Neural cell (in vitro differentiated cells): Measurements from ENCODE around the gene ZDHHC7.

ENCODE experiments used
- EP300 ChIP-seq: fragments of 450-650 bp; conservative IDR thresholded peaks from 2 replicates; pipeline ENCODE4 v1.6.1; 2014; ENCODE audit warnings: antibody characterized with exemption, mild to moderate bottlenecking, moderate library complexity; ENCODE audit not compliant: poor library complexity, severe bottlenecking
- EZH2 ChIP-seq: fragments of 200-600, 300-800 bp; shearing (Covaris generic), sonication (generic); IDR thresholded peaks from 2 replicates; pipeline ENCODE4 v1.6.1; 2014; ENCODE audit warnings: antibody characterized with exemption, low read length, borderline replicate concordance, mild to moderate bottlenecking; ENCODE audit not compliant: insufficient read depth, poor library complexity, severe bottlenecking
- POLR2AphosphoS5 ChIP-seq: IDR thresholded peaks from 2 replicates; pipeline ENCODE4 v1.6.1; 2012
- TAF1 ChIP-seq: IDR thresholded peaks from 2 replicates; pipeline ENCODE4 v1.6.1; 2012; ENCODE audit warnings: low read depth
- TF ChIP-seq, protein P1 (sequence below): fragments of 450-650 bp; IDR thresholded peaks from 2 replicates; pipeline ENCODE4 v1.5.1; 2014; ENCODE audit warnings: antibody characterized with exemption, mild to moderate bottlenecking, moderate library complexity; ENCODE audit not compliant: poor library complexity, severe bottlenecking
- TF ChIP-seq, protein P2 (sequence below): IDR thresholded peaks from 2 replicates; pipeline ENCODE4 v1.6.1; 2012; ENCODE audit warnings: borderline replicate concordance

DNA sequence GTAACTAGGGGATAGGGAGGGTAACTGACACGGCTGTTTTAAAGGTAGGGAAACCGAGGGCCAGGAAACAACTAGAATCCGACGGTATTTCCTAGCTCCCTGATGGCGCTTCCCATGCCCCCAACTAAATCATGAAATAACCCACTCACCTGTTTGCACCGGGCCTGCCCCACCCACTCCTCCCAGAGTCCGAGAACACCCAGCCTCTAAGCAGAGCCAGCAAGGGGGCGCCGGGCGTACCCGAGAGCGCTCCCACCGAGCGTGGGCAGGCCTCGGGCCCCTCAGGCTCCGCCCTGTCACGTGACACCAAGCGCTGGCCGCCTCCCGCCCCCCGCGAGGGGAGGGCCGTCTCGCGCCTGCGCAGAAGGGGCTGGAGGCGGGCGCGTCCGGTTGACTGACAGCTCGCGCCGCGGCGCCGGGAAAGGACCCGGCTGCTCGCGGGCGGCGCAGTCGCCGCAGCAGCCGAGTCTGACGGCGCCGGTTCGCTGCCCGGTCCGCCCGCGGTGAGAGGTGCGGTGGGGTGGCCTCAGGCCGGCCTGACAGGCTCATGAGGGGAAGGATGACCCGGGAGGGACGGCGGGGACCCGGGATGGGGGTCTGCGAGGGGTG lies 16.1 kb upstream of the ZDHHC7 start, which contains the start of gene KIAA0513:
- TF ChIP-seq, protein P1, sequence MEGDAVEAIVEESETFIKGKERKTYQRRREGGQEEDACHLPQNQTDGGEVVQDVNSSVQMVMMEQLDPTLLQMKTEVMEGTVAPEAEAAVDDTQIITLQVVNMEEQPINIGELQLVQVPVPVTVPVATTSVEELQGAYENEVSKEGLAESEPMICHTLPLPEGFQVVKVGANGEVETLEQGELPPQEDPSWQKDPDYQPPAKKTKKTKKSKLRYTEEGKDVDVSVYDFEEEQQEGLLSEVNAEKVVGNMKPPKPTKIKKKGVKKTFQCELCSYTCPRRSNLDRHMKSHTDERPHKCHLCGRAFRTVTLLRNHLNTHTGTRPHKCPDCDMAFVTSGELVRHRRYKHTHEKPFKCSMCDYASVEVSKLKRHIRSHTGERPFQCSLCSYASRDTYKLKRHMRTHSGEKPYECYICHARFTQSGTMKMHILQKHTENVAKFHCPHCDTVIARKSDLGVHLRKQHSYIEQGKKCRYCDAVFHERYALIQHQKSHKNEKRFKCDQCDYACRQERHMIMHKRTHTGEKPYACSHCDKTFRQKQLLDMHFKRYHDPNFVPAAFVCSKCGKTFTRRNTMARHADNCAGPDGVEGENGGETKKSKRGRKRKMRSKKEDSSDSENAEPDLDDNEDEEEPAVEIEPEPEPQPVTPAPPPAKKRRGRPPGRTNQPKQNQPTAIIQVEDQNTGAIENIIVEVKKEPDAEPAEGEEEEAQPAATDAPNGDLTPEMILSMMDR = peak; percentile 54
- no peak for TF ChIP-seq TAF1
- TF ChIP-seq EZH2 = no peak
- TF ChIP-seq, protein P2, sequence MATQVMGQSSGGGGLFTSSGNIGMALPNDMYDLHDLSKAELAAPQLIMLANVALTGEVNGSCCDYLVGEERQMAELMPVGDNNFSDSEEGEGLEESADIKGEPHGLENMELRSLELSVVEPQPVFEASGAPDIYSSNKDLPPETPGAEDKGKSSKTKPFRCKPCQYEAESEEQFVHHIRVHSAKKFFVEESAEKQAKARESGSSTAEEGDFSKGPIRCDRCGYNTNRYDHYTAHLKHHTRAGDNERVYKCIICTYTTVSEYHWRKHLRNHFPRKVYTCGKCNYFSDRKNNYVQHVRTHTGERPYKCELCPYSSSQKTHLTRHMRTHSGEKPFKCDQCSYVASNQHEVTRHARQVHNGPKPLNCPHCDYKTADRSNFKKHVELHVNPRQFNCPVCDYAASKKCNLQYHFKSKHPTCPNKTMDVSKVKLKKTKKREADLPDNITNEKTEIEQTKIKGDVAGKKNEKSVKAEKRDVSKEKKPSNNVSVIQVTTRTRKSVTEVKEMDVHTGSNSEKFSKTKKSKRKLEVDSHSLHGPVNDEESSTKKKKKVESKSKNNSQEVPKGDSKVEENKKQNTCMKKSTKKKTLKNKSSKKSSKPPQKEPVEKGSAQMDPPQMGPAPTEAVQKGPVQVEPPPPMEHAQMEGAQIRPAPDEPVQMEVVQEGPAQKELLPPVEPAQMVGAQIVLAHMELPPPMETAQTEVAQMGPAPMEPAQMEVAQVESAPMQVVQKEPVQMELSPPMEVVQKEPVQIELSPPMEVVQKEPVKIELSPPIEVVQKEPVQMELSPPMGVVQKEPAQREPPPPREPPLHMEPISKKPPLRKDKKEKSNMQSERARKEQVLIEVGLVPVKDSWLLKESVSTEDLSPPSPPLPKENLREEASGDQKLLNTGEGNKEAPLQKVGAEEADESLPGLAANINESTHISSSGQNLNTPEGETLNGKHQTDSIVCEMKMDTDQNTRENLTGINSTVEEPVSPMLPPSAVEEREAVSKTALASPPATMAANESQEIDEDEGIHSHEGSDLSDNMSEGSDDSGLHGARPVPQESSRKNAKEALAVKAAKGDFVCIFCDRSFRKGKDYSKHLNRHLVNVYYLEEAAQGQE = peak; percentile 25
- TF ChIP-seq EP300 = no peak
- peak; percentile 85 for TF ChIP-seq POLR2AphosphoS5
